Measurements from ENCODE around the gene DSG2.

DSG2 gene

GRCh38 chr18:31486165-31486564, 11.8 kb upstream of the DSG2 start:
- no peak overlapping the region for H3K27ac ChIP-seq (ENCODE audit: low read depth, low read length, poor library complexity, severe bottlenecking)
- H3K4me3 ChIP-seq (ENCODE audit: low read depth, low read length, poor library complexity, severe bottlenecking), result no peak overlapping the region
- H3K9me2 ChIP-seq (ENCODE audit: low read depth, low read length), result no peaks in the 10 kb centered on the region
- no peak overlapping the region for H2AFZ ChIP-seq (ENCODE audit: low read length)
- no peaks in the 10 kb centered on the region for H3K4me1 ChIP-seq (ENCODE audit: insufficient read depth, low read length, severe bottlenecking)
- no peak for TF ChIP-seq CTCF (IDR thresholded peaks at IDR 0.05; ENCODE audit: low read length)
- TF ChIP-seq EZH2 (IDR thresholded peaks at IDR 0.05; ENCODE audit: borderline replicate concordance, low read length), result no peak
- H3K9me3 ChIP-seq (ENCODE audit: low read length), result no peaks in the 10 kb centered on the region
- H3K9ac ChIP-seq (ENCODE audit: low read length), result no peak overlapping the region
- no peak overlapping the region for H3K4me2 ChIP-seq (ENCODE audit: low read length)
- no peaks in the 10 kb centered on the region for H3F3A ChIP-seq (ENCODE audit: insufficient read depth, low read length)
- no peaks in the 10 kb centered on the region for H3K27me3 ChIP-seq (ENCODE audit: insufficient read depth, low read length)
- no peaks in the 10 kb centered on the region for H4K20me1 ChIP-seq (ENCODE audit: insufficient read depth, low read length)
- H3K36me3 ChIP-seq (ENCODE audit: insufficient read depth, low read length), result no peaks in the 10 kb centered on the region
- H3K79me2 ChIP-seq (ENCODE audit: insufficient read depth, low read length), result no peaks in the 10 kb centered on the region

- H2AFZ ChIP-seq (ENCODE audit: low read length), result no peak overlapping the region
- no peak for TF ChIP-seq EZH2 (IDR thresholded peaks at IDR 0.05; ENCODE audit: borderline replicate concordance, low read length)
Measured at GRCh38 chr18:31487246-31488015, 10.5 kb upstream of the DSG2 start.

GRCh38 chr18:31489311-31489710, 8.7 kb upstream of the DSG2 start:
- Histone ChIP-seq H3K27me3 (ENCODE audit: insufficient read depth, low read length) (no peaks in the 10 kb centered on the region), H3F3A (ENCODE audit: insufficient read depth, low read length) (no peaks in the 10 kb centered on the region), H3K9me3 (ENCODE audit: low read length) (no peaks in the 10 kb centered on the region), H3K4me1 (ENCODE audit: insufficient read depth, low read length, severe bottlenecking) (no peaks in the 10 kb centered on the region), H3K4me3 (ENCODE audit: low read depth, low read length, poor library complexity, severe bottlenecking) (no peak overlapping the region), H3K9ac (ENCODE audit: low read length) (no peak overlapping the region), H3K4me2 (ENCODE audit: low read length) (no peak overlapping the region), H3K27ac (ENCODE audit: low read depth, low read length, poor library complexity, severe bottlenecking) (no peak overlapping the region), H2AFZ (ENCODE audit: low read length) (no peak overlapping the region), H3K9me2 (ENCODE audit: low read depth, low read length) (no peaks in the 10 kb centered on the region), H3K79me2 (ENCODE audit: insufficient read depth, low read length) (no peaks in the 10 kb centered on the region), H4K20me1 (ENCODE audit: insufficient read depth, low read length) (no peaks in the 10 kb centered on the region), H3K36me3 (ENCODE audit: insufficient read depth, low read length) (no peaks in the 10 kb centered on the region)
- no peak for TF ChIP-seq CTCF (IDR thresholded peaks at IDR 0.05; ENCODE audit: low read length)
- TF ChIP-seq EZH2 (IDR thresholded peaks at IDR 0.05; ENCODE audit: borderline replicate concordance, low read length), result no peak

More at GRCh38 chr18:31487246-31488015, 10.5 kb upstream of the DSG2 start:
- Histone ChIP-seq H3K9me3 (ENCODE audit: low read length) (no peaks in the 10 kb centered on the region), H3K9ac (ENCODE audit: low read length) (no peak overlapping the region), H3K9me2 (ENCODE audit: low read depth, low read length) (no peaks in the 10 kb centered on the region), H4K20me1 (ENCODE audit: insufficient read depth, low read length) (no peaks in the 10 kb centered on the region), H3K27ac (ENCODE audit: low read depth, low read length, poor library complexity, severe bottlenecking) (no peak overlapping the region), H3F3A (ENCODE audit: insufficient read depth, low read length) (no peaks in the 10 kb centered on the region), H3K4me3 (ENCODE audit: low read depth, low read length, poor library complexity, severe bottlenecking) (no peak overlapping the region), H3K27me3 (ENCODE audit: insufficient read depth, low read length) (no peaks in the 10 kb centered on the region), H3K4me2 (ENCODE audit: low read length) (no peak overlapping the region), H3K36me3 (ENCODE audit: insufficient read depth, low read length) (no peaks in the 10 kb centered on the region), H3K79me2 (ENCODE audit: insufficient read depth, low read length) (no peaks in the 10 kb centered on the region), H3K4me1 (ENCODE audit: insufficient read depth, low read length, severe bottlenecking) (no peaks in the 10 kb centered on the region)

GRCh38 chr18:31490387-31490786, 7.6 kb upstream of the DSG2 start:
- Histone ChIP-seq H3K27ac (ENCODE audit: low read depth, low read length, poor library complexity, severe bottlenecking) (no peak overlapping the region), H3K4me1 (ENCODE audit: insufficient read depth, low read length, severe bottlenecking) (no peaks in the 10 kb centered on the region), H3K4me3 (ENCODE audit: low read depth, low read length, poor library complexity, severe bottlenecking) (no peak overlapping the region), H3K27me3 (ENCODE audit: insufficient read depth, low read length) (no peaks in the 10 kb centered on the region), H2AFZ (ENCODE audit: low read length) (no peak overlapping the region), H3K9me2 (ENCODE audit: low read depth, low read length) (no peaks in the 10 kb centered on the region), H3F3A (ENCODE audit: insufficient read depth, low read length) (no peaks in the 10 kb centered on the region), H3K36me3 (ENCODE audit: insufficient read depth, low read length) (no peaks in the 10 kb centered on the region), H4K20me1 (ENCODE audit: insufficient read depth, low read length) (no peaks in the 10 kb centered on the region), H3K9ac (ENCODE audit: low read length) (no peak overlapping the region), H3K9me3 (ENCODE audit: low read length) (no peaks in the 10 kb centered on the region), H3K4me2 (ENCODE audit: low read length) (no peak overlapping the region), H3K79me2 (ENCODE audit: insufficient read depth, low read length) (no peaks in the 10 kb centered on the region)
- no peak for TF ChIP-seq CTCF (IDR thresholded peaks at IDR 0.05; ENCODE audit: low read length)
- no peak for TF ChIP-seq EZH2 (IDR thresholded peaks at IDR 0.05; ENCODE audit: borderline replicate concordance, low read length)

Measured in OCI-LY1 (cell line).